ENCODE measurements around the gene SEH1L.

The SEH1L gene

GRCh38 chr18:13022644-13023043 is 74.8 kb downstream of the SEH1L start:
- Histone ChIP-seq H3K4me1 (ENCODE audit: insufficient read depth, low read length) (no peaks in the 10 kb centered on the region), H3K9me3 (ENCODE audit: insufficient read depth, low read length, severe bottlenecking) (no peaks in the 10 kb centered on the region), H4K20me1 (ENCODE audit: insufficient read depth, low read length) (0 out of 2 replicates have a peak, but pooled peaks cover 5% of the 10 kb centered on the region), H3K4me2 (ENCODE audit: insufficient read depth, low read length) (no peak overlapping the region), H3K27me3 (ENCODE audit: insufficient read depth, low read length, poor library complexity) (no peaks in the 10 kb centered on the region), H3K4me3 (ENCODE audit: low read depth in 1 of 2, low read length in 2 of 2) (no peak overlapping the region), H3K79me2 (ENCODE audit: insufficient read depth, low read length) (peaks cover 60% of the 10 kb centered on the region), H3K36me3 (ENCODE audit: insufficient read depth, low read length) (peaks cover 90% of the 10 kb centered on the region), H2AFZ (ENCODE audit: low read depth, low read length) (no peak overlapping the region), H3K9ac (ENCODE audit: low read depth, low read length) (no peak overlapping the region), H3K27ac (ENCODE audit: low read length) (no peak overlapping the region)
- ATAC-seq (ENCODE audit: insufficient read depth, low read depth) (no peak), DNase-seq (no peak)
- no peak for TF ChIP-seq CTCF (IDR thresholded peaks at IDR 0.05; ENCODE audit: borderline replicate concordance, extremely low read depth, low read length, poor library complexity, severe bottlenecking)
- TF ChIP-seq EZH2 (IDR thresholded peaks at IDR 0.05; ENCODE audit: borderline replicate concordance, low read depth, low read length, severe bottlenecking) = no peak

GRCh38 chr18:13025233-13025632 is 77.4 kb downstream of the SEH1L start:
- no peak overlapping the region for H2AFZ ChIP-seq (ENCODE audit: low read depth, low read length)
- H4K20me1 ChIP-seq (ENCODE audit: insufficient read depth, low read length) = 0 out of 2 replicates have a peak, but pooled peaks cover 5% of the 10 kb centered on the region
- peaks cover 88% of the 10 kb centered on the region for H3K36me3 ChIP-seq (ENCODE audit: insufficient read depth, low read length)
- no peaks in the 10 kb centered on the region for H3K9me3 ChIP-seq (ENCODE audit: insufficient read depth, low read length, severe bottlenecking)
- TF ChIP-seq EZH2 (IDR thresholded peaks at IDR 0.05; ENCODE audit: borderline replicate concordance, low read depth, low read length, severe bottlenecking) = no peak
- no peak for TF ChIP-seq CTCF (IDR thresholded peaks at IDR 0.05; ENCODE audit: borderline replicate concordance, extremely low read depth, low read length, poor library complexity, severe bottlenecking)
- peaks cover 65% of the 10 kb centered on the region for H3K79me2 ChIP-seq (ENCODE audit: insufficient read depth, low read length)
- no peak for DNase-seq
- H3K4me2 ChIP-seq (ENCODE audit: insufficient read depth, low read length) = no peak overlapping the region
- H3K4me1 ChIP-seq (ENCODE audit: insufficient read depth, low read length) = no peaks in the 10 kb centered on the region
- H3K27me3 ChIP-seq (ENCODE audit: insufficient read depth, low read length, poor library complexity) = no peaks in the 10 kb centered on the region
- no peak overlapping the region for H3K4me3 ChIP-seq (ENCODE audit: low read depth in 1 of 2, low read length in 2 of 2)
- ATAC-seq (ENCODE audit: insufficient read depth, low read depth) = no peak
- no peak overlapping the region for H3K9ac ChIP-seq (ENCODE audit: low read depth, low read length)
- no peak overlapping the region for H3K27ac ChIP-seq (ENCODE audit: low read length)

- H3K4me2 ChIP-seq (ENCODE audit: insufficient read depth, low read length) = no peak overlapping the region
- H3K4me1 ChIP-seq (ENCODE audit: insufficient read depth, low read length) = no peaks in the 10 kb centered on the region
- H3K79me2 ChIP-seq (ENCODE audit: insufficient read depth, low read length) = peaks cover 61% of the 10 kb centered on the region
- 0 out of 2 replicates have a peak, but pooled peaks cover 5% of the 10 kb centered on the region for H4K20me1 ChIP-seq (ENCODE audit: insufficient read depth, low read length)
- no peak overlapping the region for H3K4me3 ChIP-seq (ENCODE audit: low read depth in 1 of 2, low read length in 2 of 2)
- no peak for TF ChIP-seq EZH2 (IDR thresholded peaks at IDR 0.05; ENCODE audit: borderline replicate concordance, low read depth, low read length, severe bottlenecking)
- no peak for TF ChIP-seq CTCF (IDR thresholded peaks at IDR 0.05; ENCODE audit: borderline replicate concordance, extremely low read depth, low read length, poor library complexity, severe bottlenecking)
- H3K27me3 ChIP-seq (ENCODE audit: insufficient read depth, low read length, poor library complexity) = no peaks in the 10 kb centered on the region
- ATAC-seq (ENCODE audit: insufficient read depth, low read depth) (no peak), DNase-seq (no peak)
- no peak overlapping the region for H2AFZ ChIP-seq (ENCODE audit: low read depth, low read length)
- H3K9ac ChIP-seq (ENCODE audit: low read depth, low read length) = no peak overlapping the region
- H3K36me3 ChIP-seq (ENCODE audit: insufficient read depth, low read length) = peaks cover 85% of the 10 kb centered on the region
- no peaks in the 10 kb centered on the region for H3K9me3 ChIP-seq (ENCODE audit: insufficient read depth, low read length, severe bottlenecking)
- peak overlapping the region; percentile 19; the same call in 1 of the 2 replicates for H3K27ac ChIP-seq (ENCODE audit: low read length)
Measured at GRCh38 chr18:13026583-13027270, 78.9 kb downstream of the SEH1L start.
